ENCODE results near the gene ZNF28. TPM values are rescaled to one million over a fixed set of nuclear protein-coding genes. Genes with fewer than 3 reads are reported as not detected.

The ZNF28 gene
- total RNA-seq, 2 experiments from 2014 or later: 12.0 to 13.2 TPM

DNA sequence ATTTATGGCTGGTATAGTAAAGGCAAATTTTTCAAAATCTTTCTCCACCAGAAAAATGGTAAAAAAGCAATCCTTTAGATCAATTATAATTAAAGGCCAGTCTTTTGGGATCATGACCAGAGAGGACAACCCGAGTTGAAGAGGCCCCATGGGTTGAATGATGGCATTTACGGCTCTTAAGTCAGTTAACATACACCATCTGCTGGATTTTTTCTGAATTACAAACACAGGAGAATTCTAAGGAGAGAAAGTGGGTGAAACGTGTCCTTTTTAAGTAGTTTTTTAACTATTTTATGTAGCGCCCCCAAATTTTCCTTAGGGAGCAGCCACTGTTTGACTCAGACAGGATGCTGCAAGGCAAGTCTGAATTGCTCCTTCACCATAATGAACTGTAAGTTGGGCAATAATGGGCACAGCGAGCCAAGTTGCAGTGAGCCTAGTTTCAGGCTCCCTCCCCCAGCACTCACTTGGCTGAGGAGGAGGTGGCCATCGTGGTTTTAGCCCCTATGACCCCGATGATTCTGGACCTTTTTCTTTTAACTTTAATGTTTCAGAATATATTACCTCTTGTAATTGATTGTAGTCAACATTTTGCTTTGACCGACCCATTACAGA lies 73.0 kb downstream of the ZNF28 start:
- CTCF ChIA-PET: no interaction called here
- no peak overlapping the region for H3K4me3 Mint-ChIP-seq
- POLR2A ChIA-PET: no interaction called here
- intact Hi-C loops (cut with micrococcal nuclease): loop anchor here (2.0 to 5.0 kb wide), 2 partner anchors 406 to 501 kb away; no protein-coding TSS in a partner anchor
- no peak for DNase-seq
- no peaks in the 10 kb centered on the region for H3K36me3 Mint-ChIP-seq
- no peaks in the 10 kb centered on the region for H3K27me3 Mint-ChIP-seq
- H3K27ac Mint-ChIP-seq: no peak overlapping the region
- no peaks in the 10 kb centered on the region for H3K9me3 Mint-ChIP-seq
- H3K4me1 Mint-ChIP-seq (ENCODE audit: low read depth): peaks cover 3% of the 10 kb centered on the region

Other genes with a start within 250 kb of the ZNF28 start
- 10 to 100 TPM; 28.7 to 31.2 TPM for gene ZNF83, start 183.3 kb downstream of the ZNF28 start, total RNA-seq
- gene ZNF611, start 86.6 kb downstream of the ZNF28 start, total RNA-seq: 10 to 100 TPM; 17.9 to 20.3 TPM
- gene ZNF600, start 34.8 kb downstream of the ZNF28 start, total RNA-seq: 10 to 100 TPM; 11.1 to 13.4 TPM
- gene ZNF468, start 36.0 kb upstream of the ZNF28 start, total RNA-seq: 10 to 100 TPM in 1 of 2 experiments, 1 to 10 TPM in 1; 8.5 to 10.3 TPM
- 1 to 10 TPM; 5.4 to 7.0 TPM for gene ZNF320, start 76.0 kb upstream of the ZNF28 start, total RNA-seq
- 1 to 10 TPM; 5.0 to 6.3 TPM for gene ZNF888, start 101.8 kb upstream of the ZNF28 start, total RNA-seq
- gene ZNF816, start 141.2 kb upstream of the ZNF28 start, total RNA-seq: 10 to 100 TPM; 11.0 to 11.4 TPM
- not detected for gene ERVV-1, start 192.3 kb upstream of the ZNF28 start, total RNA-seq
- gene ERVV-2, start 223.1 kb upstream of the ZNF28 start, total RNA-seq: not detected

Data from activated CD4-positive, alpha-beta memory T cell treated with anti-CD3 and anti-CD28 coated beads for 36 hours (primary cell).